C4-2B (cell line): Measurements from ENCODE around the gene GHRHR.

Experiments used
- ZFX ChIP-seq: fragments of 450-650 bp; IDR thresholded peaks from 2 replicates; pipeline ENCODE4 v1.6.1; 2017
- TF ChIP-seq, protein P1 (sequence below): fragments of 450-650 bp; conservative IDR thresholded peaks from 2 replicates; pipeline ENCODE4 v1.5.1; 2017; ENCODE audit warnings: mild to moderate bottlenecking

DNA sequence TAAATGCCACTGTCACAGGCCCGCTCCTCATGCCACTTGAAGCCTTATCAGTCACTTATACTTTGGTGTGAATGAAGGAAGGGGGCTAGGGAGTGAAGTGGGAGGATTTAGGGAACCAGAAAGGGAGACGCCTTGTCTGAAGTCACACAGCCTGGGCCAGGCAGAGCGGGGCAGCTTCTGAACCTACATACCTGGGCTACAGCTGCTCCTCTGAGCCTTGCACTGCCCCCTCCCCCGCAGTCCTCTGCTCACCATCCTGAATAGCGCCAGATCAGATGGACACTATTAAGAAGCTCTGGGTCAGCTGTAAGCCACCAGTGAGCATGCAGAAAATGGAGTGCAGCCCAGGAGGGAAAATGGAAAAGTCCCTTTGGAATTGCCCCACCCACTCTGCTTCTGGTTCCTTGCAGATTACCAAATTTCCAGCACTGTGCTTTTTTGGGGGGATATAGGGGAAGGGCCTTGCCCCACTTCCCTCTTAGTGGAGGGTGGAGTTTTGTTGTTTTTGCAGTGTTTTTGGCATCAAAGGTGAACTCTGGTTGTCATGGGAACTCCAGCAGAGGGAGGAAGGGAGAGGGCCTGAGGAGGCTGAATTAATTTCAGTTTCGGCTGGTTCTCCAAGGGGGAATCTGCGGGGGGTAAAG is 53.4 kb downstream of the GHRHR start:
- TF ChIP-seq, protein P1, sequence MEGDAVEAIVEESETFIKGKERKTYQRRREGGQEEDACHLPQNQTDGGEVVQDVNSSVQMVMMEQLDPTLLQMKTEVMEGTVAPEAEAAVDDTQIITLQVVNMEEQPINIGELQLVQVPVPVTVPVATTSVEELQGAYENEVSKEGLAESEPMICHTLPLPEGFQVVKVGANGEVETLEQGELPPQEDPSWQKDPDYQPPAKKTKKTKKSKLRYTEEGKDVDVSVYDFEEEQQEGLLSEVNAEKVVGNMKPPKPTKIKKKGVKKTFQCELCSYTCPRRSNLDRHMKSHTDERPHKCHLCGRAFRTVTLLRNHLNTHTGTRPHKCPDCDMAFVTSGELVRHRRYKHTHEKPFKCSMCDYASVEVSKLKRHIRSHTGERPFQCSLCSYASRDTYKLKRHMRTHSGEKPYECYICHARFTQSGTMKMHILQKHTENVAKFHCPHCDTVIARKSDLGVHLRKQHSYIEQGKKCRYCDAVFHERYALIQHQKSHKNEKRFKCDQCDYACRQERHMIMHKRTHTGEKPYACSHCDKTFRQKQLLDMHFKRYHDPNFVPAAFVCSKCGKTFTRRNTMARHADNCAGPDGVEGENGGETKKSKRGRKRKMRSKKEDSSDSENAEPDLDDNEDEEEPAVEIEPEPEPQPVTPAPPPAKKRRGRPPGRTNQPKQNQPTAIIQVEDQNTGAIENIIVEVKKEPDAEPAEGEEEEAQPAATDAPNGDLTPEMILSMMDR, result no peak
- TF ChIP-seq ZFX, result no peak
